Mucosa of descending colon (tissue), 3 donors: ENCODE measurements around the gene SLC4A2. TPM values are rescaled to one million over a fixed set of nuclear protein-coding genes. Genes with fewer than 3 reads are reported as not detected.

Experiments used
- ATAC-seq: fragments of 200-7000 bp; cut with Tn5 transposase; one replicate; pipeline ENCODE4 v1.9.1; 2020; ENCODE audit warnings: mild to moderate bottlenecking, moderate library complexity
- DNase-seq, 3 donors: peaks; one replicate each; pipeline ENCODE4 v3.0.0-alpha.2; 2020
- H3K36me3 ChIP-seq: fragments of 200-600 bp; one replicate; pipeline ENCODE4 v1.8.0; 2021; ENCODE audit warnings: low read depth, mild to moderate bottlenecking
- H3K4me1 ChIP-seq: fragments of 200-600 bp; one replicate; pipeline ENCODE4 v1.8.0; 2021; ENCODE audit warnings: low read depth, mild to moderate bottlenecking
- H3K4me3 ChIP-seq: fragments of 200-600 bp; one replicate; pipeline ENCODE4 v1.8.0; 2021; ENCODE audit warnings: mild to moderate bottlenecking
- H3K9me3 ChIP-seq: fragments of 200-600 bp; one replicate; pipeline ENCODE4 v1.8.0; 2021; ENCODE audit warnings: mild to moderate bottlenecking
- CTCF ChIP-seq: fragments of 200-600 bp; IDR thresholded peaks from one replicate; pipeline ENCODE4 v1.8.0; 2022; ENCODE audit warnings: antibody characterized with exemption, mild to moderate bottlenecking
- intact Hi-C, 2 donors: fragments of 100-400 bp; cut with DNase I in 1 of 2; cut with micrococcal nuclease in 1 of 2; formaldehyde crosslinking; loops; one replicate each; pipeline versions ENCODE4 v1.11.0 to v1.11.1; 2022; cut with DNase I, micrococcal nuclease
- total RNA-seq, 3 donors: library from RNA; stranded (reverse); fragmentation: NEBNext Ultra II Directional in 2 of 3; extraction: Animal tissue kit (Norgen Biotek cat#: 25700) in 2 of 3; gene quantifications; one replicate each; pipeline versions ENCODE4 v1.2.1 to v1.2.4, GENCODE V29; 2021 to 2023
- donor health status: DM: no; HTN: no; CAD: no; lungs with moderate emphysema.
- donor health status: DM: no; HTN: no; CAD: no.
- donor health status: DM: no; HTN: yes; CAD: no.

Gene SLC4A2
- total RNA-seq, 3 donors from 2014 or later: 82.2 to 168 (median 89.5) TPM

- Histone ChIP-seq H3K9me3 (no peaks in the 10 kb centered on the region), H3K4me1 (peaks cover 29% of the 10 kb centered on the region), H3K4me3 (peak overlapping the region; percentile 32), H3K36me3 (no peaks in the 10 kb centered on the region)
- intact Hi-C loops: no loop called here
- ATAC-seq: peak; percentile 64
- peak; percentile 62 to 81 (median 79) for DNase-seq
- peak; percentile 24 for TF ChIP-seq CTCF
These were observed 28.0 kb downstream of the SLC4A2 start for GRCh38 chr7:151087245-151088018.

- peaks cover 27% of the 10 kb centered on the region for H3K4me1 ChIP-seq
- intact Hi-C loops: no loop called here
- H3K4me3 ChIP-seq: no peak overlapping the region
- no peak for TF ChIP-seq CTCF
- H3K36me3 ChIP-seq: no peaks in the 10 kb centered on the region
- ATAC-seq (no peak), DNase-seq (peak in 1 of 3 donors; percentile 41)
- H3K9me3 ChIP-seq: no peaks in the 10 kb centered on the region
These were observed 28.8 kb downstream of the SLC4A2 start for GRCh38 chr7:151088019-151088855.

- intact Hi-C loops: no loop called here
- H3K4me3 ChIP-seq: no peak overlapping the region
These were observed 29.7 kb downstream of the SLC4A2 start for GRCh38 chr7:151088856-151089699.

GRCh38 chr7:151089893-151090730 lies 30.7 kb downstream of the SLC4A2 start:
- H3K9me3 ChIP-seq: no peaks in the 10 kb centered on the region
- DNase-seq: peak in 2 of 3 donors; percentile 37 to 49
- TF ChIP-seq CTCF: no peak
- H3K36me3 ChIP-seq: no peaks in the 10 kb centered on the region
- peaks cover 27% of the 10 kb centered on the region for H3K4me1 ChIP-seq
- H3K4me3 ChIP-seq: no peak overlapping the region
- intact Hi-C loops: no loop called here
- no peak for ATAC-seq

More at GRCh38 chr7:151088856-151089699, 29.7 kb downstream of the SLC4A2 start:
- Histone ChIP-seq H3K36me3 (no peaks in the 10 kb centered on the region), H3K4me1 (peaks cover 27% of the 10 kb centered on the region), H3K9me3 (no peaks in the 10 kb centered on the region)
- DNase-seq: peak; percentile 56 to 84 (median 58)
- ATAC-seq: peak; percentile 1
- no peak for TF ChIP-seq CTCF
